HG03103 (cell line): Measurements from ENCODE around the gene TMEM184A.

Experiments
- ATAC-seq: cut with Tn5 transposase; IDR thresholded peaks from one replicate; pipeline ENCODE4 v1.9.1; 2021; ENCODE audit warnings: low read depth; ENCODE audit not compliant: unreplicated experiment

The TMEM184A gene

GRCh38 chr7:1569016-1569415, 13.0 kb upstream of the TMEM184A start:
- no peak for ATAC-seq

GRCh38 chr7:1567896-1568510, 12.0 kb upstream of the TMEM184A start:
- no peak for ATAC-seq

GRCh38 chr7:1567049-1567771, 11.2 kb upstream of the TMEM184A start:
- no peak for ATAC-seq

GRCh38 chr7:1566687-1567048, 10.7 kb upstream of the TMEM184A start:
- no peak for ATAC-seq

GRCh38 chr7:1564603-1565022, 8.6 kb upstream of the TMEM184A start:
- no peak for ATAC-seq

GRCh38 chr7:1563981-1564602, 8.1 kb upstream of the TMEM184A start:
- no peak for ATAC-seq

GRCh38 chr7:1562597-1563051, 6.6 kb upstream of the TMEM184A start:
- ATAC-seq, result no peak

GRCh38 chr7:1562116-1562515, 6.1 kb upstream of the TMEM184A start:
- no peak for ATAC-seq

- ATAC-seq, result no peak
Measured at GRCh38 chr7:1561036-1561940, 5.3 kb upstream of the TMEM184A start.

- ATAC-seq, result no peak
Measured at GRCh38 chr7:1560620-1561031, 4.6 kb upstream of the TMEM184A start.

GRCh38 chr7:1559626-1560590, 3.9 kb upstream of the TMEM184A start:
- no peak for ATAC-seq

- no peak for ATAC-seq
Measured at GRCh38 chr7:1558841-1559625, 3.0 kb upstream of the TMEM184A start.

- no peak for ATAC-seq
Measured at GRCh38 chr7:1558181-1558811, 2.3 kb upstream of the TMEM184A start.

- ATAC-seq, result no peak
Measured at GRCh38 chr7:1557771-1558170, 1.8 kb upstream of the TMEM184A start.

- ATAC-seq, result no peak
Measured at GRCh38 chr7:1557006-1557405, 1.0 kb upstream of the TMEM184A start.

GRCh38 chr7:1555046-1555812, 776 bp downstream of the TMEM184A start:
- ATAC-seq, result no peak

- ATAC-seq, result no peak
Measured at GRCh38 chr7:1554333-1555045, 1.5 kb downstream of the TMEM184A start.
